Mammary epithelial cell (primary cell): ENCODE data around the gene COL25A1.

Source experiments
- CTCF ChIP-seq, 2 donors: IDR thresholded peaks in 1 of 2; conservative IDR thresholded peaks in 1 of 2; 2 replicates each; pipeline ENCODE4 v1.5.1; 2011 to 2012; ENCODE audit warnings: inconsistent platforms in 2 of 2, low read length in 2 of 2, mild to moderate bottlenecking in 2 of 2, control low read depth in 1 of 2, low read depth in 1 of 2; ENCODE audit not compliant: insufficient read depth in 1 of 2; ENCODE audit errors: extremely low read depth in 1 of 2
- EZH2 ChIP-seq: IDR thresholded peaks from 2 replicates; pipeline ENCODE4 v1.6.1; 2012; ENCODE audit warnings: low read length, inconsistent platforms, borderline replicate concordance

DNA sequence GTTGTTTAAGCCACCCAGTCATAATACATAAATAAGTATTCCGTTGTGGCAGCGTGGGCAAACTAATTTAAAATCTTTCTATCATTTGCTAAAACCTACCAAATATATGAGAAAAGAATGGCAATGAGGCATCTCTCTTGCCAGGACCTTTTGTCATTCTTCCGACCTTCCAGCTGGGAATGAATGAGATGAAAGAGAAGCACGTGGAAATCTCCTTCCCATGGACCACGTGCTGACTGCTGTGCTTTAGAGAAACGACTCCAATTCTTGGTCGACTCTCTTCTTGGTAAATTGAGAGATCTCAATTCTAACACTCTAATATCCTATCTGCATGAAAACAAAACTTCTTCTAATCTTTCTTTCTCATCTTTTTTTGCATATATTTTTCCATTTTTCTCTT is 116.5 kb downstream of the COL25A1 start:
- no peak for TF ChIP-seq CTCF (conservative IDR thresholded peaks at IDR 0.05 in 1 of 2, IDR thresholded peaks at IDR 0.05 in 1 of 2; ENCODE audit: extremely low read depth in 1 of 2, insufficient read depth in 1 of 2, low read depth in 1 of 2, low read length in 2 of 2)
- TF ChIP-seq EZH2, result no peak
